NCI-H748 (cell line): ENCODE measurements around the gene LRRC28.
"Not testable (repeated sequence)": the region's sequence is repeated elsewhere in the genome, so short reads cannot be mapped to it uniquely, and the experiment has no call there.

Experiments
- DNase-seq: peaks from one replicate; lab custom pipeline; 2025; ENCODE audit not compliant: unreplicated experiment; lab: John Stamatoyannopoulos, UW

Gene LRRC28

GRCh38 chr15:99250857-99251841, at the start of gene LRRC28:
Gene LRRC28 (plus strand): TSS chr15:99251481. CDS start chr15:99255958, 4,477 bp downstream.
- peak; percentile 97 for DNase-seq

- DNase-seq = no peak
Observed at GRCh38 chr15:99202176-99202552, 49.1 kb upstream of the LRRC28 start.

- no peak for DNase-seq
Observed at GRCh38 chr15:99207672-99208071, 43.6 kb upstream of the LRRC28 start.

- no peak for DNase-seq
Observed at GRCh38 chr15:99209326-99209725, 42.0 kb upstream of the LRRC28 start.

GRCh38 chr15:99210334-99210733, 40.9 kb upstream of the LRRC28 start:
- no peak for DNase-seq

GRCh38 chr15:99211926-99212325, 39.4 kb upstream of the LRRC28 start:
- no peak for DNase-seq

GRCh38 chr15:99212406-99212805, 38.9 kb upstream of the LRRC28 start:
- no peak for DNase-seq

- DNase-seq = peak; percentile 44
Observed at GRCh38 chr15:99213187-99213811, 38.0 kb upstream of the LRRC28 start.

GRCh38 chr15:99224372-99225214, 26.7 kb upstream of the LRRC28 start:
- DNase-seq = no peak

GRCh38 chr15:99226802-99227201, 24.5 kb upstream of the LRRC28 start:
- no peak for DNase-seq

GRCh38 chr15:99228120-99228770, 23.0 kb upstream of the LRRC28 start:
- DNase-seq = no peak

GRCh38 chr15:99230867-99231266, 20.4 kb upstream of the LRRC28 start:
- no peak for DNase-seq

GRCh38 chr15:99232740-99233139, 18.5 kb upstream of the LRRC28 start:
- DNase-seq = no peak

- DNase-seq = not testable (repeated sequence)
Observed at GRCh38 chr15:99234160-99234559, 17.1 kb upstream of the LRRC28 start.

- DNase-seq = no peak
Observed at GRCh38 chr15:99238849-99239248, 12.4 kb upstream of the LRRC28 start.

GRCh38 chr15:99239545-99240198, 11.6 kb upstream of the LRRC28 start:
- no peak for DNase-seq

- no peak for DNase-seq
Observed at GRCh38 chr15:99241752-99242151, 9.5 kb upstream of the LRRC28 start.

GRCh38 chr15:99244306-99244705, 7.0 kb upstream of the LRRC28 start:
- no peak for DNase-seq

- no peak for DNase-seq
Observed at GRCh38 chr15:99247062-99247461, 4.2 kb upstream of the LRRC28 start.

GRCh38 chr15:99248000-99248715, 3.1 kb upstream of the LRRC28 start:
- DNase-seq = no peak
